Spinal cord (tissue), 10 donors: ENCODE data around the gene ATXN10. TPM values are rescaled to one million over a fixed set of nuclear protein-coding genes. Genes with fewer than 3 reads are reported as not detected.
A peak's percentile ranks its signal among the peaks of the same experiment; 100 is the strongest.

Experiments
- DNase-seq, 6 donors: peaks; one replicate each; pipeline versions ENCODE4 v3.0.0 to v3.0.0-alpha.2; 2013 to 2015; ENCODE audit warnings: low spot score in 6 of 6, low read depth in 4 of 6
- H3K27ac ChIP-seq: one replicate; pipeline ENCODE4 v1.5.1; 2013; ENCODE audit warnings: low read depth, low read length, control low read depth
- H3K27me3 ChIP-seq: one replicate; pipeline ENCODE4 v1.6.1; 2013; ENCODE audit warnings: low read length; ENCODE audit not compliant: control insufficient read depth, insufficient read depth
- H3K36me3 ChIP-seq: one replicate; pipeline ENCODE4 v1.6.1; 2013; ENCODE audit warnings: low read length; ENCODE audit not compliant: control insufficient read depth, insufficient read depth
- H3K4me1 ChIP-seq: one replicate; pipeline ENCODE4 v1.6.1; 2013; ENCODE audit warnings: low read length; ENCODE audit not compliant: control insufficient read depth, insufficient read depth
- H3K4me3 ChIP-seq: one replicate; pipeline ENCODE4 v1.5.1; 2013; ENCODE audit warnings: low read depth, low read length, control low read depth
- H3K9me3 ChIP-seq: one replicate; pipeline ENCODE4 v1.6.1; 2013; ENCODE audit warnings: low read length; ENCODE audit not compliant: control insufficient read depth, insufficient read depth
- WGBS: methylation state at CpG from one replicate; pipeline ENCODE4 v1.1.5; 2013; ENCODE audit warnings: missing lambda C conversion rate; ENCODE audit not compliant: insufficient coverage; 5-methylcytosine and 5-hydroxymethylcytosine counted together
- polyA plus RNA-seq, 2 donors: library from polyadenylated mRNA; unstranded; fragments of 120-200 nt; gene quantifications; one replicate each; pipeline ENCODE4 v1.2.1, GENCODE V29; 2013; ENCODE audit not compliant: insufficient read length in 2 of 2
- total RNA-seq, 2 donors: library from RNA; depleted of rRNA in 1 of 2; stranded (reverse); fragments of 120-200 nt in 1 of 2; fragments of >200 nt in 1 of 2; gene quantifications; one replicate each; pipeline versions ENCODE4 v1.2.3 to v1.2.4, GENCODE V29; 2013 to 2014
- donor health status: healthy.

Gene ATXN10
- total and polyA plus RNA-seq, 4 donors = 163 to 428 (median 339) TPM

GRCh38 chr22:45871721-45872120 is 200.1 kb downstream of the ATXN10 start:
- 100% methylated on average over 5 of the region's 6 CpGs for WGBS
- H3K27me3 ChIP-seq = peaks cover 10% of the 10 kb centered on the region
- H3K27ac ChIP-seq = no peak overlapping the region

GRCh38 chr22:45872659-45873263 is 201.1 kb downstream of the ATXN10 start:
- H3K9me3 ChIP-seq = peaks cover 5% of the 10 kb centered on the region

More at GRCh38 chr22:45871721-45872120, 200.1 kb downstream of the ATXN10 start:
- H3K4me3 ChIP-seq = no peak overlapping the region
- no peak for DNase-seq
- peaks cover 25% of the 10 kb centered on the region for H3K4me1 ChIP-seq
- peaks cover 5% of the 10 kb centered on the region for H3K36me3 ChIP-seq
- H3K9me3 ChIP-seq = peaks cover 5% of the 10 kb centered on the region

GRCh38 chr22:45876136-45877035 is 204.8 kb downstream of the ATXN10 start:
- WGBS = 90% methylated on average over 18 of the region's 26 CpGs
- DNase-seq = no peak
- Histone ChIP-seq H3K4me1 (peaks cover 52% of the 10 kb centered on the region), H3K9me3 (peaks cover 5% of the 10 kb centered on the region), H3K27me3 (peaks cover 3% of the 10 kb centered on the region), H3K27ac (no peak overlapping the region), H3K4me3 (no peak overlapping the region), H3K36me3 (peaks cover 7% of the 10 kb centered on the region)

More at GRCh38 chr22:45872659-45873263, 201.1 kb downstream of the ATXN10 start:
- Histone ChIP-seq H3K36me3 (peaks cover 10% of the 10 kb centered on the region), H3K27ac (no peak overlapping the region), H3K4me3 (no peak overlapping the region), H3K4me1 (peaks cover 27% of the 10 kb centered on the region), H3K27me3 (peaks cover 8% of the 10 kb centered on the region)
- no CpG with 5 or more reads among the region's 3 CpGs for WGBS
- no peak for DNase-seq

- no CpG with 5 or more reads among the region's 3 CpGs for WGBS
- no peak for DNase-seq
- Histone ChIP-seq H3K9me3 (peaks cover 5% of the 10 kb centered on the region), H3K36me3 (peaks cover 7% of the 10 kb centered on the region), H3K4me1 (peaks cover 58% of the 10 kb centered on the region), H3K27me3 (peaks cover 3% of the 10 kb centered on the region), H3K4me3 (no peak overlapping the region), H3K27ac (no peak overlapping the region)
Measured at GRCh38 chr22:45877036-45877380, 205.4 kb downstream of the ATXN10 start.

GRCh38 chr22:45877651-45878050 is 206.0 kb downstream of the ATXN10 start:
- 70% methylated on average over 12 of the region's 18 CpGs for WGBS
- H3K27ac ChIP-seq = no peak overlapping the region
- H3K27me3 ChIP-seq = peaks cover 3% of the 10 kb centered on the region
- peaks cover 64% of the 10 kb centered on the region for H3K4me1 ChIP-seq
- peaks cover 7% of the 10 kb centered on the region for H3K36me3 ChIP-seq
- no peak overlapping the region for H3K4me3 ChIP-seq
- H3K9me3 ChIP-seq = peaks cover under 1% of the 10 kb centered on the region
- DNase-seq = no peak

GRCh38 chr22:45878051-45878781 is 206.6 kb downstream of the ATXN10 start:
- no peak overlapping the region for H3K4me3 ChIP-seq

GRCh38 chr22:45878901-45879551 is 207.4 kb downstream of the ATXN10 start:
- H3K4me3 ChIP-seq = no peak overlapping the region
- H3K27me3 ChIP-seq = peaks cover 3% of the 10 kb centered on the region
- H3K4me1 ChIP-seq = peaks cover 73% of the 10 kb centered on the region
- peaks cover 12% of the 10 kb centered on the region for H3K36me3 ChIP-seq
- 29% methylated on average over 14 of the region's 16 CpGs for WGBS
- H3K27ac ChIP-seq = peak overlapping the region; percentile 17
- DNase-seq = no peak
- no peaks in the 10 kb centered on the region for H3K9me3 ChIP-seq

More at GRCh38 chr22:45878051-45878781, 206.6 kb downstream of the ATXN10 start:
- H3K4me1 ChIP-seq = peaks cover 70% of the 10 kb centered on the region
- peak in 2 of 6 donors; percentile 90 to 91 for DNase-seq
- H3K27ac ChIP-seq = peak overlapping the region; percentile 58
- H3K36me3 ChIP-seq = peaks cover 11% of the 10 kb centered on the region
- no peaks in the 10 kb centered on the region for H3K9me3 ChIP-seq
- peaks cover 3% of the 10 kb centered on the region for H3K27me3 ChIP-seq
- 4% methylated on average over 20 of the region's 25 CpGs for WGBS

GRCh38 chr22:45879552-45879949 is 207.9 kb downstream of the ATXN10 start:
- Histone ChIP-seq H3K27ac (peak overlapping the region; percentile 70), H3K9me3 (no peaks in the 10 kb centered on the region), H3K4me1 (peaks cover 79% of the 10 kb centered on the region), H3K36me3 (peaks cover 12% of the 10 kb centered on the region), H3K27me3 (peaks cover 3% of the 10 kb centered on the region), H3K4me3 (no peak overlapping the region)
- peak in 2 of 6 donors; percentile 53 to 60 for DNase-seq
- 49% methylated on average over 5 of the region's 6 CpGs for WGBS

GRCh38 chr22:45880091-45880715 is 208.6 kb downstream of the ATXN10 start:
- H3K4me3 ChIP-seq = no peak overlapping the region
- DNase-seq = no peak
- 17% methylated on average over 21 of the region's 22 CpGs for WGBS
- H3K27ac ChIP-seq = peak overlapping the region; percentile 70
- H3K27me3 ChIP-seq = peaks cover 3% of the 10 kb centered on the region
- no peaks in the 10 kb centered on the region for H3K9me3 ChIP-seq
- peaks cover 13% of the 10 kb centered on the region for H3K36me3 ChIP-seq
- H3K4me1 ChIP-seq = peaks cover 85% of the 10 kb centered on the region
